HG02623 (cell line): ENCODE data around the gene TBX15.

Source experiments
- ATAC-seq: cut with Tn5 transposase; IDR thresholded peaks from one replicate; pipeline ENCODE4 v1.9.1; 2021; ENCODE audit warnings: moderate library complexity; ENCODE audit not compliant: unreplicated experiment

Gene TBX15

DNA sequence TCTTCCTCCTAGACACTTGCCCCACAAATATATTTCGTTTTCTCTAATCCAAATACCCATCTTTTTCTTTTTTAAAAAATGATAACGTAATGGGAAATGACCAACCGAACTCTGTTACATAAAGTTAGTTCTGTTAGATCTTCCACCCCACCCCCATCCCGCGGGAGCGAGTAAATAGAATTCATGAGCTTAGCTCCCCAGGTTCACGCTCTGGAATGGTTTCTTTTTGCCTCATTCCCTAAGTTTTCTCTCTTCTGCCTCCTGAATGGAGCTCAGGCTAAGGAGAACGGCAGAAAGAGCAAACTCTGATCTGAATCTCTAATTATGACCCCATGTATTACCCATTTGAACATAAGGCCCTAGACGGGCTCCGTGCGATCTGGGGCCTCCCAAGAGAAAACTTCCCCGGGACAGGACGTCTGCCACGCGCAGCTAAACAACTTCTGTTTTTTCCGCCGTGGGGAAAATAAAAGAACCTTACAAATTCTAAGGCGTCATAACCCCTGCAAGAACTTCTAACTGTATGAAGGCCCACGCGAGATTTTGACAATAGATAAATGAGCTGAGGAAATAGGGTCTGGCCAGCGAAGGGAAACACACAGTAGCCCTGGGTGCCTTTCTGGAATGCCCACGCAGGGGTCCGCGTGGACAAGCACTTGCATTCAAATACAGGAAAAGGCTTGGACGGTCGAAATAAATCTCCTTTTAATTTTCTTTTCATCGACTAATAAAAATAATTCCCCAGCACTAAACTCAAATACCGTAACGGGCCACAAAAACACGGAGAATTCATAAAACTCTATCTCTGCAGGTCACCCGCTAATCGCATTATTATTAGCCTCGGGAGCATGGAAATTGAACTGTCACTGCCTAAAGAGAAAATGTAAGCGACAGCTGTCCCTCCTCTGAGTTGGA lies 2.2 kb downstream of the TBX15 start:
- ATAC-seq, result no peak

DNA sequence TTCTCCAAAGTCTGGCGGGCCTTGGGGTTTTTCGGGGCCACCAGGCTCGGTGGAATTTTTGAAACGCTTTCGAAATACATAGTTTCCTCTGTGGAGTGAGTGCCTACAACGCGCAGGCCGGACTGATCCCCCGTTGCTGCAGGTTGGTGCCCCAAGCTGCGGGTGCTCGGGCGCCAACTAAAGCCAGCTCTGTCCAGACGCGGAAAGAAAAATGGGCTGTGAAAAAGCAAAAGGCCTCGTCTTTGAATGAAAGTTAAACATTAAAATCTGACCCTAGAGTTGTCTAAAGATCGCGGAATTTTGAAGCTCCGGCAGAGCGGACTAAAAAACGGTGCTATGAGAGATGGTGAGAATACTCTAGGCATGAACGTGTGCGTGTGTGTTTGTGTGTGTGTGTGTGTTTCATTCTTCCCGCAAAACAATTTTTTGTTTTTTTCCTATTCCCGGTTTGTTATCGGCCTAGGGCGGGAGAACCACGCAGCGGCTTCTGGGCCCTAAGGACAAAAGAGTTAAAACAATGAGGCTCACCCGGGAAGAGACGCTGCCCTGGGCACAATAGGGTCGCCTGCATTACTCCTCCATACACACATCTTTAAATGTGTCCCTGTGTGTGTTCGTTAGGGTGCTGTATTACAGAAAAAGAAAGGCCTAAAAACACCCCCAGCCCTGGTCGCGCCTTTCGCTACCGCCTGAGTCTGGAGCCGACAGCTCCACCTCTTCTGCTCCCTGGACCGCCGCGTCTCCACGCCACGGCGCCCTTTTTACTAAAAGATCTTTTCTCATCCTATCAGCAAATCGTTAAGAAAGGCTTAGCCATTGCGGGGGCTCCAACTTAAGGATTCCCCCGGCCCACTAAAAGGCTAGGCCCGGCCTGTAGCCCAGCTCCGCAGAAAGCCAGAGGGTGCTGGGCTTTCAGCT lies 3.2 kb downstream of the TBX15 start:
- ATAC-seq, result no peak

DNA sequence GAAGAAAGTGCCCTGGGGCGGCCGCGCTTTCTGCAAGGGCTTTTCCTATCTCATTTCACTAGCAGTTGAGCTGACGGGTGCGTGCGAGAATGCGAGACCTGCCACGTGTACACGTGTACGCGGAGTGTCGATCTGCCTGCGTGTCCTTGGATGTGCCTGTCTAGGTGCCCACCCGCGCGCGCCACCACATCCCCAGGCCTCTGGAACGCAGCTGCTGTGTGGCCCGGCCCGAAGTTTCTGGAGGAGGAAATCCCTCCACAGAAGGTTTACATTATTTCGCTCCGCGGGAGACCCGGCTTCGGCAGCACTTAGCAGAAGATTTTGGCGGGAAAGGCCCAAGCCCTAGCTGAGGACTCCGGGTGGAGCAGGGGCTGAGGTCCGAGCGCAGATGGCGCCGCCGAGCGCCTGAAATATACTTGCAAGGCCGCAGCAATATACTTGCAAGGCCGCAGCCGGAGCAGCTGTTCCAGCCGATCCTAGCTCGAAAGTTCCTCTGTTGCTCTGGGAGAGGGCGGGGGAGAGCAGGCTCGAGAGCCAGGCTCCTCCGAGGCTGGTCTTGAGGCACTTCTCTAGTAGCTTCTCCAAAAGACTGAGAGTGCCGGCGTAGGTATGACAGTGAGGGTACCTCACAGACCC lies 3.9 kb downstream of the TBX15 start:
- ATAC-seq, result no peak

DNA sequence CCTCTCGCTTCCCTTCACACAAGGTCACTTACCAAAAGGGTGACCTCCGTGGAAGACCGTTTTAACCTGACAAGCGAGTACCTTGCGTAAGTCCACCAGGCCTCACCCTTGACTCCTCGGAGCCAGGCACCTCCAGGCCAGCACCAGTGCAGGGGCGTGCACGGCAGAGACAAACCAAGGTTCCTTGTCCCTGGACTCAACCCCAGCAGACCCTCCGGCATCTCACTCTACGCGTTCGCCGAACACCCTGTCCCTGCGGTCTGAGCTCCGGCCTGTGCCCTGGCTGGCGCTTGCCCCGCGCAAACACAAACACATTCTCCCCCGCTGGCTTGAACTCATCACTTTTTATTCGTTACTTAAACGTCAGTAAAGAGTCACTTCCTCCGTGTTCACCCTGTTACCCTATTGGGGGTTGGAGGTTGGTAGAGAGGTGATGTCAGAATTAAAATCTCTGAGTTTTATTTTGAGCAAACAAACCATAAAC lies 4.5 kb downstream of the TBX15 start:
- no peak for ATAC-seq

DNA sequence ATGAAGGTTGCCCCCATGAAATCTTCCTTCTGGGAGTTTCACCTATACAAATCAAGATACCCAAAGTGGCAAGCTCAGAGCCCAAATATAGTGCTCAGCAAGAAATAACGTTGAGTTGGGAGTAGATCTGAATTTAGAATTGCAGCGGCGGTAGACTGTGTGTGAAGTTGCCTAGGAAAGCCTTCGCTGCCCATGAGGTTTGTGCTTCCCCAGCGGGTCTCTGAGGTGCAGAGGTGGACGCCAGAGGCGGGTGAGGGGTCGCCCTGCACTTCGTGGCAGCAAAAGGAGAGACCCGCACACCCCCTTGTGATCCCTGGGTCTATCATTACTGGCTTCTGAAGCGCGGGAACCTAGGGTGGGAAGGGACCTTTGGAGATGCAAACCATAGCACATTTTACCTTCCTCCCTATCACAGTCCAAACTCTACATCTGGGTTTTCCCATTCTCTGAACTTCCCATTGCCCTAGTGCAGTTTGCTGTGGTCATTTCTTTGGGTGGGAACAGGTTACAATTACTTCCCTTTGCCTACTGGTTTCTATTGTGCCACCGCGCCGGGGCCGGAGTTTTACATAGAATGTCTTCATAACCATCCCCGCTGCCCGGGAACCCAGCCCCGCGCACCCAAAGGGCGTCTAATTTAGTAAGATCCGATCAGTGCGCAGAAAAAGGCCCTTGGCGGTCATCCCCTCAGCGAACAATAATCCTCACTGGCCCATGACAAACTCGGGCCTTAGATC lies 5.2 kb downstream of the TBX15 start:
- ATAC-seq, result no peak

DNA sequence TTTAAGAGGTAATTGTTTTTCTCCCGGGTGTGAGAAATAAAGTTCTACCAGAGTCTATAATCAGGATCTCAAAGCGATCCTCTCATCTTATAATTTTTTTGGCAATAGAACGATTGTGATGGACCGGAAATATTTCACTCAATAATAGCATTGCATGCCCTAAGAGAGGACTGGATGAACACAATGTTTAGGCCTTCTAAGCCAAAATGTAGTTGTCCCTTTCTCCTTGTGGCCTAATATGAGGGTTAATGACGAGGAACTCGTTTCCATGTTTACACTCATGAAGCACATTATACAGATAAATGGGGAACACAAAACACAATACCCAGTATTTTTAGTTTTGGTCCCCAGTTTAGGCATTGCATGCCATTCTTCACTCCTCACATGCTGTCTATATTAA lies 5.9 kb downstream of the TBX15 start:
- ATAC-seq, result no peak

DNA sequence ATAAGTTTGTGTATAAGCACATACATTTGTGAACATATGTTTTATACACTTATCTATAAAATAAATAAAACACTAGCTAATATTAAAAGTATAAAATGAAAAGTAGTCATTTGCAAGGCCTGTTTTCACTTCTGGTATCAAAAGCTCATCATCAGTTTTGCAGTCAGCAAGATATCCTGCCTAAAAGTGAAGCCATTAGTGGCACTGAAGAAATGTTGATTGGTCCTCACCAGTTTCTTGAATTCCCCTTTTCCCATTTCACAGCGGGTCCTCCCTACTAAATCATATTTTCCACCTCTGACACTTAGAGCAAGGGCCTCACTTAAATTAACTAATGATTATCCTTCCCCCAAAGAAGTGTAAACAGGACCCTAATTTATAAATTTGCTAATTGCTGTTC lies 6.7 kb downstream of the TBX15 start:
- no peak for ATAC-seq

DNA sequence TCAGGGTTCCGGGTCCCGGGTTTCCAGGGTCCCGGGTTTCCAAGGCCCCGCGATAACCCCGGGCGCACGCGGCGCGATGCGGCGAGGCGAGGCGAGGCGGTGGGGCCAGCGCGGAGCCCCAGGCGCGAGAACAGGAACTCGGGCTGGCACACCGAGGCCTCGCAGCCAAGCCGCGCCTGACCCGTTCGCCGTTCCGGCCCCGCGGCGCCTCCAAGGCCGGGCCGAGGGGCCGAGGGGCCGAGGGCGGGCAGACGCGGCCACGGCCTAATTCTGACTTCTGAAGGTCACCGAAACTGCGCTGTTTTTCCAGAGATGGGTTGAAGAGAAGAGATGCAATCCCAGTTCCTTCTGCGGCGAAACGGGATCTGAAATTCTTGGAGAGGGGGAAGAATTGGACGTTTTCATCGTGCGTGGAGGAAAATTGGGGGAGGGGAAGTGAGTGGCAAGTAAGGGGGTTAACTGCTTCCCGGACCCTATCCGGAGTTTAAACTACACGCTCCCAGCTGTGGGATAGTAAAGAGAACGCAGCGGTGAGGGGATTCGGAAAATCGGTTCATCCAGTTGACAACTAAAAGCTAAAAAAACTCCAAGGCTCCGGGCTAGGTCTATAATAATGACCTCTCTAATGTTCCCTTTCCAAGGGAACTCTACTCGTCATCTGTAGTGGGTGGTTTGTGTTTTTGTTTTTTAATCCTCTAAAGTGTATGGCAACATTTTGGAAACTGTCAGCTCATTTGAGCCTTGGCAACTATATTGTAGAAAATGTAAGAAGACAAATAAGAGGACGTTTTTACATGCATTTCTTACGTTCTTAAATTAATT lies 8.2 kb downstream of the TBX15 start:
- ATAC-seq, result no peak

DNA sequence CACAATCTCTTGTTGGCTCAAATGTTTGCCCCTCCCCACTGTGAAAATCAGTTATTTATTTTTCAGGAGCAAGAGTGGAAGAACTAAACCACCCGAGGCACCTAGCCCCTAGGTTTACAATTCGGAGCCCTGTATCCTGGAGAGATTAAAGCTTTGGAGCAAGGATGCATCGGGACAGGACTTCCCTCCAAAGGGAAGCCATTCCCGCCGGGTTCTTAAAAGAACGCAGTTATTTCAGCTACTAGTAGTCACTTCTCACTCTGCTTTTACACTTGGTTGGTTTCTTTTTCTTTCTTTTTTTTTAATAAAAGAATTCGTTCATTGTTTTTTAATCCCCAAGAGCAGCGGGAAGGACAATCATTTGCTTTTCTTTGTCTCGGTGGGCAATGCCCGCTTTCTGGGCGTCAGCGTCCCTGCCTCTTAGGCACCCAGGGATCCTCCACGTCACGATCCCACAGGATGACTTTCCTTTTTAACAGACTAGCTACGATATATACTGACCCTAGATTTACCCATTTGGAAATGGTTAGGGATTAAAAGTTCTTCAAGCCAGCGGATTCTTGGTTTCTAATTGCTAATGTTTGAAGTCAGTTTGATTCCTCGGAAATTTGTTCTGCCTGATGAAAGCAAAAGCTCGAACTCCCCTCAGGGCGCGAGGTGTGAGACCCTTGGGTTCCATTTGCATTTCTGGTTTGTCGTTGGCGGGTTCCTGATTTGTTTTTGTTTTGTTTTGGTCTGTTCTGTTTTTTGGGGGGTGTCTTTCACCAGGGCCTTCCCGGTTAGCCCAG lies 9.0 kb downstream of the TBX15 start:
- no peak for ATAC-seq

DNA sequence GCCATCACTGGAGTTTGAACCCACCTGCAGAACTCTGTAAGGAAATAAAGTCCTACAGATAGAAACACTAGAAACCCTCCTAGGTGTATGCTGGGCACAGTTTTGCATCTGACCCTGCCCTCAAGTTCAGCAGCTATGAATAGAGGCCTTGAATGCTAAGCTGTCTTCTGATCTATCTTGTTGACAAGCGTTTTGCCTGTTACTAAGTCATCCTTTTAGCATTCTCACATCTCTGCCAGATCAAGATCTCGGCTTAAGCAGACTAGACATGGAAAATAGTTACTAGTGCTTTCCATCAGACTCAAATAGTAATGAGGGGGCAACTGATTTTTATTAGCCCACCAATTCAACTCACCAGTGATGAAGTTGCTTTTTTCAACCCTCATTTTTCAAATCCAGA lies 10.5 kb downstream of the TBX15 start:
- no peak for ATAC-seq

DNA sequence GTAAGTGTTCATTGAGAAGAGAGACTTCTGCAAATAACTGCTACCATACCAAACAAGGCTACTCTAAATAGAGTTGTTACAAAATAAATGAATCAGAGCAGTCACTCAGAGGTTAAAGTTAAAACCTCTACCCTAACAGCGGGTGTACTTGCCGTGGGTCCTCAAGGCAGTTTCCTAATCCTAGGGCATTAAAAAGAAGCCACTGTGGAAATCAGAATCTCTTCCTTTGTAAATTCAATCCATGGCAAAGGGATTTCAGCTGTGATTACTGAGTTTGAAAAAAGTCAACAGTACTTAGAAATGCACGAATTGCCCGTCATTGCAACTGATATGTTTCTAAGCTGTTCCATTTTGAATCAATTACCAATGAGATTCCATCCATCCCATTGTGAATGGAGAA lies 13.5 kb downstream of the TBX15 start:
- ATAC-seq, result no peak

DNA sequence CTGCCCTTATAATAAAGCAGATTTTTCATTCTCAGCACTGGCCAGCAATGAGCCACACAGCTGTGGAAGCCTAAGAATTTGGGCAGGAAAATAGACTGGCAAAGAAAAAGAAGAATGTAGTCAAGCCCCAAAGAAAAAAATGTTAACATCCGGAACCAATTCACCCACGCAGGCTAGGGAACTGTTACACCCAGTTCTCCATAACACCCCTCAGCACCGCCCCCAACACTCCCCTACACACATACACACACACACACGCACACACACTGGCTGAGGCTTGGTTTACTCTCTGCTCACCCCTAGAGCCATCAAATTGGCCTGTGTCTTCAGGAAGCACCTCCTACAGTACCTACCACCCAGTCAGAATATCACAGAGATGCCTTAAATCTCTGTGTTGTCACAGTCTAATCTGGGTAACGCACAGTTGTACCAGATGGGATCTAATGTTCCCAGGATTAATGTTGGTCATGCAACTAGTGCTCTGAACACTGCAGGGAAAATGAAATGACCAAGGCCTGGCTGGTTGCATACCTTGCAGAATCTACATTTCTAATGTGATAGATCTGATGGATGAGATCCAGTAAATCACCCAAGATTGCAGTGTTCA lies 14.5 kb downstream of the TBX15 start:
- ATAC-seq, result no peak

DNA sequence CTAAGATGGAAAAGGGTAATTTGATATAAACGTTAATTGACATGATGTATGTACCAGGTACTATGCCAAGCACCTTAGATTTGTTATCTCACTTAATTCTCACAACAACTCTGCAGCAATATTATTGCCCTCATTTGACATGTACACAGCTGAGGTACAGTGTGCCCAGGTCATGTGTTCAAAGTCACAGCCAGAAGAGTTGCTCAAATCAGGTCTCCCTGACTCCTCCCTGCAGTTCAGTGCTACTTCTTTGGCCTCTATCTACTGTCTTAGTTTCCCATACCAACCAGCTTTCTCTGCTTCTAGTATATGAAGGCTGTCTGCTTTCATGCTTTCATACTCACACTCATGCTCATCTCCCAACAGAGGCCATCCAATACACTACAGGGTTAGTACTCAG lies 15.1 kb downstream of the TBX15 start:
- ATAC-seq, result no peak

DNA sequence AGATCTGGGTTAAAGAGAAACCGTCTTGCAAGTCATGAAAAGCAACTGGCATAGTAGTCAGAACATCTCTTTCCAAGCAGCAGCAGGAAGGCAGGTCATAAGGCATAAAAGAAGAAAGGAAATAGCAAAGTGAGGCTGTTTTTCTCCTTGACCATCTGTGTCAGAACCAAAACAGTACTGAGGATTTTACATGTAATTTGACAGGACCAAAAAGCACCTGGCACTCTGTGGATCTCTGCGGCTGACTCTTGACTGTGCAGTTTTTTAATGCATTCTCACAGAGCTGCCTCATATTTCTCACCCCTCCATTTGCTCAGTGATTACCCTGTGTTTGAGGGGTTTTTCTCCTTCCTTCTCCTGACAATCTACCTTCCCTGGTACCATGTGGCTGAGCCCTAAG lies 17.7 kb downstream of the TBX15 start:
- no peak for ATAC-seq

DNA sequence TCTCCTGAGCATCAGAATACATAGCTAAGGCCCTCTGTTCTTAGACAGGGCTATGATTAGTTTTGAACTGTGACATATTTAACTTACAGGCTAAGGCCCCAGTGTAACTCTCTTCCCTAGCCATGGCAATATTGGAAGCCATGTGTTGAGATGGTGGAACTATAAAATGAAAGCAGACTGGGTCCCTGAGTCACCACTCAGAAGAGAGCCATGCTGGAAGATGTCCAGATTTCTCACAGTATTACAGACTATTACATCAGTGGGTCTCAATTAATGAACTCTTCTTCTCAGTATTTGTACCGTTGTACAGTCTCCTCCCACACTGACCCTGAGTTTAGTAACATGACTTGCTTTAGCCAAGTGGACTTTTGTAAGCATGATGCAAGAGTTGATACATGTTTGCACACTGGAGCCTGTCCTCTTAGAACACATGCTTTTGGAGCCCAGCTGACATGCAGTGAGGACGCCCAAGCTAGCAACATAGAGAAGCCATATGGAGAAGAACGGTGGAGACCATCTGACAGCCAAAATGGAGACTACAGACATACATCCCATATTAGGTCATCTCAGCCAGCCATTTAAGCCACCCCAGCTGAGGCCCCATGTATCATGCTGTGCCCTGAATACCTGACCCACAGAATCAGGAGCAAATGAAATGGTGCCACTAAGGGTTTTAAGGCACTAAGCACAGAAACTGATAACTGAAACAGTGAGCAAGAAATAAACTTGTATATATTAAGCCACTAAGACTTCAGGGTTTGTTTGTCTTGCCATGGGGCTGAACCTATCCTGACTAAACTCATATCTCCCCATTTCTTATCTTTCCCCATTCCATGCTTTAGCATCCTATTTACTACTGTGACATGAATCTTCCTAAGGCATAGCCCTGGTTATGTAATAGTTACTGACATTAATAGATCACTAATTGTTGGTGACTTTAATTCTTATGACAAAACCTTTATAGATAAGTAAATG lies 24.4 kb downstream of the TBX15 start:
- ATAC-seq, result no peak

DNA sequence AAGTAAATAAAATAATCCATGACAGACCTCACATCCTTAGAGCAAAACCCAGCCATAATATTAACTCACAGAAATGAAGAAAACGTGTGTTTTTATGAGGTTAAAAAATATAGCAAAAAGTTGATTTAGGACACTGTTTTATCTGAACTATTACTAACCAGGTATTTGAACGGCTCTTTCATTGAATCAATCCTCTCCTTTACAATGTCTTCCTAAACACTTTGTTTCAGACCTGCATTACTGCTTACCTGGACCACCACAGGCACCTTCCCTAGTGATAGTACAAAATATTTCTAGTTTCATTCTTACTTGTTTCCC lies 25.0 kb downstream of the TBX15 start:
- no peak for ATAC-seq

DNA sequence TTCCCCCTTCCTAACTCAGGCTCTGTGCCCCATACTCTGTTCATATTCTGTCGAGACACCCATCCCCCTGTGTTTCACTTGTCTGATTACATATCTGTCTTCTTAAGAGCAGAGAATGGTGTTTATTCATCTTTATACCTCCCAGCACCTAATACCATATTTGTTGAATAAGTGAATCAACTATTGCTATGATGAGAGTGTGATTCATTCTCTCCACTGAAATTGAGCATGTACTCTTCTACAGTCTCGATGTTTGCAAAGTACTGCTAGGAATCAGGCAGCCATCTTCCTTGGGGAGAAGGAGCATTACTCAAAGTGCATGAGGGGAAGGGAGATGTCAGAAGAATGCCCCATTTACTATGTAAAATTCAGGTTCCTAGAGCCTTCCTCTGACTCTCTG lies 27.0 kb downstream of the TBX15 start:
- ATAC-seq, result no peak
